Endothelial cell (in vitro differentiated cells): ENCODE measurements around the gene CEP20. TPM values are rescaled to one million over a fixed set of nuclear protein-coding genes. Genes with fewer than 3 reads are reported as not detected.

Experiments used
- DNase-seq: peaks from one replicate; pipeline ENCODE4 v3.0.0; 2021; ENCODE audit warnings: low spot score
- H3K27ac Mint-ChIP-seq: one replicate; pipeline ENCODE4 v1.8.0; 2021; ENCODE audit warnings: mixed read lengths, inconsistent platforms; ENCODE audit not compliant: unreplicated experiment
- H3K27me3 Mint-ChIP-seq: one replicate; pipeline ENCODE4 v1.8.0; 2021; ENCODE audit warnings: mild to moderate bottlenecking, moderate library complexity, mixed read lengths, inconsistent platforms; ENCODE audit not compliant: unreplicated experiment
- H3K36me3 Mint-ChIP-seq: one replicate; pipeline ENCODE4 v1.8.0; 2021; ENCODE audit warnings: mild to moderate bottlenecking, low read depth, mixed read lengths, inconsistent platforms; ENCODE audit not compliant: unreplicated experiment
- H3K4me1 Mint-ChIP-seq: one replicate; pipeline ENCODE4 v1.8.0; 2021; ENCODE audit warnings: mild to moderate bottlenecking, mixed read lengths, inconsistent platforms; ENCODE audit not compliant: unreplicated experiment
- H3K4me3 Mint-ChIP-seq: one replicate; pipeline ENCODE4 v1.8.0; 2021; ENCODE audit warnings: mild to moderate bottlenecking, mixed read lengths, inconsistent platforms; ENCODE audit not compliant: unreplicated experiment
- H3K9me3 Mint-ChIP-seq: one replicate; pipeline ENCODE4 v1.8.0; 2021; ENCODE audit warnings: mixed read lengths, inconsistent platforms; ENCODE audit not compliant: unreplicated experiment
- CTCF ChIP-seq: fragments of 200-600 bp; sonication (generic); IDR thresholded peaks from one replicate; pipeline ENCODE4 v1.5.0; 2021; ENCODE audit warnings: antibody characterized with exemption; ENCODE audit not compliant: unreplicated experiment
- total RNA-seq: library from RNA; stranded (reverse); fragmentation: NEBNext Ultra II Directional; extraction: Animal tissue kit (Norgen Biotek cat#: 25700); gene quantifications from one replicate; pipeline ENCODE4 v1.2.1, GENCODE V29; 2021; ENCODE audit not compliant: unreplicated experiment

Gene CEP20
- total RNA-seq, 1 donor from 2014 or later = 16.1 TPM

GRCh38 chr16:15887283-15887682, 1.1 kb downstream of the CEP20 start:
- Mint-ChIP-seq H3K27ac (peak overlapping the region; percentile 57), H3K27me3 (no peaks in the 10 kb centered on the region), H3K9me3 (no peaks in the 10 kb centered on the region), H3K36me3 (no peaks in the 10 kb centered on the region), H3K4me1 (peaks cover 19% of the 10 kb centered on the region), H3K4me3 (peak overlapping the region; percentile 100)
- no peak for TF ChIP-seq CTCF
- no peak for DNase-seq

- Mint-ChIP-seq H3K27me3 (no peaks in the 10 kb centered on the region), H3K27ac (no peak overlapping the region)
Observed at GRCh38 chr16:15886078-15886477, 2.3 kb downstream of the CEP20 start.

GRCh38 chr16:15885560-15886001, 2.8 kb downstream of the CEP20 start:
- no peaks in the 10 kb centered on the region for H3K9me3 Mint-ChIP-seq

More at GRCh38 chr16:15886078-15886477, 2.3 kb downstream of the CEP20 start:
- DNase-seq = no peak
- TF ChIP-seq CTCF = no peak
- Mint-ChIP-seq H3K36me3 (no peaks in the 10 kb centered on the region), H3K4me3 (no peak overlapping the region), H3K9me3 (no peaks in the 10 kb centered on the region), H3K4me1 (peaks cover 19% of the 10 kb centered on the region)

GRCh38 chr16:15882563-15882962, 5.8 kb downstream of the CEP20 start:
- H3K27ac Mint-ChIP-seq = no peak overlapping the region
- peaks cover 10% of the 10 kb centered on the region for H3K4me1 Mint-ChIP-seq
- H3K9me3 Mint-ChIP-seq = no peaks in the 10 kb centered on the region
- H3K27me3 Mint-ChIP-seq = no peaks in the 10 kb centered on the region
- no peak for DNase-seq
- no peak overlapping the region for H3K4me3 Mint-ChIP-seq
- no peak for TF ChIP-seq CTCF
- H3K36me3 Mint-ChIP-seq = no peaks in the 10 kb centered on the region

More at GRCh38 chr16:15885560-15886001, 2.8 kb downstream of the CEP20 start:
- no peaks in the 10 kb centered on the region for H3K27me3 Mint-ChIP-seq
- TF ChIP-seq CTCF = no peak
- no peak for DNase-seq
- H3K27ac Mint-ChIP-seq = no peak overlapping the region
- no peak overlapping the region for H3K4me3 Mint-ChIP-seq
- peaks cover 19% of the 10 kb centered on the region for H3K4me1 Mint-ChIP-seq
- H3K36me3 Mint-ChIP-seq = no peaks in the 10 kb centered on the region

GRCh38 chr16:15881794-15882379, 6.5 kb downstream of the CEP20 start:
- Mint-ChIP-seq H3K27me3 (no peaks in the 10 kb centered on the region), H3K4me3 (no peak overlapping the region), H3K27ac (no peak overlapping the region), H3K36me3 (no peaks in the 10 kb centered on the region), H3K9me3 (no peaks in the 10 kb centered on the region), H3K4me1 (peaks cover 6% of the 10 kb centered on the region)
- no peak for TF ChIP-seq CTCF
- DNase-seq = no peak
